ENCODE results near the gene SH3RF3. TPM values are rescaled to one million over a fixed set of nuclear protein-coding genes. Genes with fewer than 3 reads are reported as not detected.

SH3RF3 gene
- total RNA-seq, 1 experiment from 2014 or later: 0.98 TPM

- H3K4me1 Mint-ChIP-seq (ENCODE audit: low read depth, unreplicated experiment): peaks cover 10% of the 10 kb centered on the region
- no peak overlapping the region for H3K4me3 Mint-ChIP-seq (ENCODE audit: unreplicated experiment)
- no TSS peak for BruUV-seq (replicated peaks)
- H3K27ac Mint-ChIP-seq (ENCODE audit: unreplicated experiment): no peak overlapping the region
- Histone ChIP-seq H3K27me3 (replicated peaks; ENCODE audit: control insufficient read depth, insufficient read depth, low read length) (no peaks in the 10 kb centered on the region), H3K4me3 (ENCODE audit: low read depth, low read length) (no peak overlapping the region), H3K9me3 (no peaks in the 10 kb centered on the region), H3K4me1 (peaks cover 13% of the 10 kb centered on the region; the same call in 1 of the 2 replicates), H3K36me3 (ENCODE audit: control insufficient read depth, insufficient read depth, low read length) (no peaks in the 10 kb centered on the region)
- POLR2A ChIA-PET: interaction anchor here (0.6 kb wide), 1 partner anchor 276 kb away, joined by 3 read pairs; no protein-coding TSS in a partner anchor
- no peak for TF ChIP-seq CTCF (IDR thresholded peaks at IDR 0.05; ENCODE audit: insufficient read depth in 1 of 2, low read depth in 1 of 2, low read length in 1 of 2, severe bottlenecking in 1 of 2, unreplicated experiment in 1 of 2)
- no peaks in the 10 kb centered on the region for H3K9me3 Mint-ChIP-seq (ENCODE audit: unreplicated experiment)
- no peak for DNase-seq
- H3K27me3 Mint-ChIP-seq (ENCODE audit: insufficient read depth, unreplicated experiment): peaks cover 9% of the 10 kb centered on the region
- intact Hi-C loops (cut with micrococcal nuclease; ENCODE audit: unreplicated experiment): no loop called here
- H3K36me3 Mint-ChIP-seq (ENCODE audit: insufficient read depth, unreplicated experiment): no peaks in the 10 kb centered on the region
- CTCF ChIA-PET: no interaction called here
Observed at GRCh38 chr2:109193807-109194619, 65.0 kb downstream of the SH3RF3 start.

- Mint-ChIP-seq H3K27me3 (ENCODE audit: insufficient read depth, unreplicated experiment) (peaks cover 8% of the 10 kb centered on the region), H3K4me1 (ENCODE audit: low read depth, unreplicated experiment) (peaks cover 10% of the 10 kb centered on the region), H3K9me3 (ENCODE audit: unreplicated experiment) (no peaks in the 10 kb centered on the region), H3K36me3 (ENCODE audit: insufficient read depth, unreplicated experiment) (no peaks in the 10 kb centered on the region), H3K27ac (ENCODE audit: unreplicated experiment) (no peak overlapping the region), H3K4me3 (ENCODE audit: unreplicated experiment) (no peak overlapping the region)
- no peak for DNase-seq
- H3K4me1 ChIP-seq: peaks cover 13% of the 10 kb centered on the region; the same call in 1 of the 2 replicates
- ChIA-PET CTCF (interaction anchor here (1.3 kb wide), 1 partner anchor 23 kb away, joined by 4 read pairs; no protein-coding TSS in a partner anchor), POLR2A (interaction anchor here (0.6 kb wide), 1 partner anchor 275 kb away, joined by 3 read pairs; no protein-coding TSS in a partner anchor)
- intact Hi-C loops (cut with micrococcal nuclease; ENCODE audit: unreplicated experiment): no loop called here
- BruUV-seq (replicated peaks): no TSS peak
- no peak for TF ChIP-seq CTCF (IDR thresholded peaks at IDR 0.05; ENCODE audit: insufficient read depth in 1 of 2, low read depth in 1 of 2, low read length in 1 of 2, severe bottlenecking in 1 of 2, unreplicated experiment in 1 of 2)
- H3K36me3 ChIP-seq (ENCODE audit: control insufficient read depth, insufficient read depth, low read length): no peaks in the 10 kb centered on the region
- H3K9me3 ChIP-seq: no peaks in the 10 kb centered on the region
- no peaks in the 10 kb centered on the region for H3K27me3 ChIP-seq (replicated peaks; ENCODE audit: control insufficient read depth, insufficient read depth, low read length)
- no peak overlapping the region for H3K4me3 ChIP-seq (ENCODE audit: low read depth, low read length)
Observed at GRCh38 chr2:109194620-109194937, 65.6 kb downstream of the SH3RF3 start.

GRCh38 chr2:109195193-109196045 lies 66.4 kb downstream of the SH3RF3 start:
- H3K27me3 Mint-ChIP-seq (ENCODE audit: insufficient read depth, unreplicated experiment): peaks cover 7% of the 10 kb centered on the region
- CTCF ChIA-PET: interaction anchor here (1.3 kb wide), 1 partner anchor 23 kb away, joined by 4 read pairs; no protein-coding TSS in a partner anchor
- H3K36me3 Mint-ChIP-seq (ENCODE audit: insufficient read depth, unreplicated experiment): no peaks in the 10 kb centered on the region
- H3K4me3 ChIP-seq (ENCODE audit: low read depth, low read length): no peak overlapping the region
- no peak overlapping the region for H3K27ac Mint-ChIP-seq (ENCODE audit: unreplicated experiment)
- no peak for TF ChIP-seq CTCF (IDR thresholded peaks at IDR 0.05; ENCODE audit: insufficient read depth in 1 of 2, low read depth in 1 of 2, low read length in 1 of 2, severe bottlenecking in 1 of 2, unreplicated experiment in 1 of 2)
- POLR2A ChIA-PET: no interaction called here
- H3K9me3 ChIP-seq: no peaks in the 10 kb centered on the region
- H3K36me3 ChIP-seq (ENCODE audit: control insufficient read depth, insufficient read depth, low read length): no peaks in the 10 kb centered on the region
- intact Hi-C loops (cut with micrococcal nuclease; ENCODE audit: unreplicated experiment): no loop called here
- DNase-seq: no peak
- H3K4me3 Mint-ChIP-seq (ENCODE audit: unreplicated experiment): no peak overlapping the region
- H3K9me3 Mint-ChIP-seq (ENCODE audit: unreplicated experiment): no peaks in the 10 kb centered on the region
- H3K4me1 Mint-ChIP-seq (ENCODE audit: low read depth, unreplicated experiment): peaks cover 10% of the 10 kb centered on the region
- no peaks in the 10 kb centered on the region for H3K27me3 ChIP-seq (replicated peaks; ENCODE audit: control insufficient read depth, insufficient read depth, low read length)
- no TSS peak for BruUV-seq (replicated peaks)
- peaks cover 13% of the 10 kb centered on the region; the same call in 1 of the 2 replicates for H3K4me1 ChIP-seq

All from Caco-2 (cell line).